K562 (cell line): ENCODE data around the gene PLEKHM3. TPM values are rescaled to one million over a fixed set of nuclear protein-coding genes. Genes with fewer than 3 reads are reported as not detected.

Source experiments
- KDM1A ChIP-seq, 2 experiments: fragments of 450-650 bp; IDR thresholded peaks; 2 replicates each; pipeline ENCODE4 v1.6.1; 2016; ENCODE audit warnings: mild to moderate bottlenecking in 2 of 2
- MYNN ChIP-seq, 2 experiments: sonication (generic); formaldehyde crosslinking in 1 of 2; IDR thresholded peaks; 2 replicates each; pipeline versions ENCODE4 v1.5.0 to v1.6.1; 2016 to 2020; ENCODE audit warnings: antibody characterized with exemption in 1 of 2, missing genetic modification reagents in 1 of 2
- RBM17 ChIP-seq: fragments of 200-400 bp; formaldehyde crosslinking; IDR thresholded peaks from 2 replicates; pipeline ENCODE4 v1.6.1; 2017; ENCODE audit warnings: low read depth, mild to moderate bottlenecking, low read length, borderline replicate concordance
- RFX5 ChIP-seq: IDR thresholded peaks from 2 replicates; pipeline ENCODE4 v1.6.1; 2011; ENCODE audit warnings: low read depth, mild to moderate bottlenecking, improper control_type of control experiment, low read length
- ZKSCAN1 ChIP-seq: fragments of 150-350 bp; IDR thresholded peaks from 2 replicates; pipeline ENCODE4 v1.6.1; 2016; ENCODE audit warnings: low read depth, low read length
- ZNF384 ChIP-seq: IDR thresholded peaks from 2 replicates; pipeline ENCODE4 v1.6.1; 2012; ENCODE audit warnings: low read depth, low read length, improper control_type of control experiment
- ZNF436 ChIP-seq: fragments of 250-450, 450-650 bp; sonication (Bioruptor Pico); formaldehyde crosslinking; IDR thresholded peaks from 2 replicates; pipeline ENCODE4 v1.7.0; 2020; ENCODE audit warnings: mild to moderate bottlenecking
- ZNF639 ChIP-seq, 2 experiments: fragments of 200-800 bp in 1 of 2; sonication (Bioruptor generic) in 1 of 2; sonication (generic) in 1 of 2; formaldehyde crosslinking in 1 of 2; IDR thresholded peaks in 1 of 2; conservative IDR thresholded peaks in 1 of 2; 2 replicates each; pipeline versions ENCODE4 v1.5.0 to v1.6.1; 2016 to 2020; ENCODE audit warnings: missing compliant biosample characterization in 1 of 2, missing genetic modification characterization in 1 of 2, missing genetic modification reagents in 1 of 2
- polyA plus RNA-seq, 8 experiments: library from polyadenylated mRNA; depleted of rRNA in 4 of 8; stranded (reverse) in 5 of 8; unstranded in 3 of 8; fragments of >200 nt; fragmentation: Nextera tagmentation in 2 of 8; fragmentation: Illumina TruSeq in 1 of 8; extraction: Ambion mirVana in 2 of 8; extraction: Trizol in 1 of 8; gene quantifications; 2 replicates each; pipeline versions ENCODE4 v1.2.1 to v1.2.3, GENCODE V29; 2011 to 2014; ENCODE audit warnings: inconsistent platforms in 1 of 8, missing spikeins in 1 of 8
- total RNA-seq, 7 experiments: library from RNA; depleted of rRNA in 6 of 7; stranded (reverse); fragments of >200 nt in 6 of 7; fragmentation: Illumina TruSeq in 2 of 7; extraction: Trizol in 2 of 7; gene quantifications; 2 replicates each; pipeline versions ENCODE4 v1.2.1 to v1.2.3, GENCODE V29; 2011 to 2021; ENCODE audit warnings: low replicate concordance in 1 of 7
- TF ChIP-seq, protein P1 (sequence below): fragments of 450-650 bp; IDR thresholded peaks from 2 replicates; pipeline ENCODE4 v1.6.1; 2016; ENCODE audit warnings: antibody characterized with exemption
- TF ChIP-seq, protein P2 (sequence below): fragments of 250-450 bp; sonication (Bioruptor Pico); IDR thresholded peaks from 2 replicates; pipeline ENCODE4 v1.5.0; 2022; ENCODE audit warnings: mild to moderate bottlenecking

Gene PLEKHM3
- total and polyA plus RNA-seq, 9 of the 15 experiments (the other 6 are each of a cell fraction or from before 2014, with no cell fraction given): 0.24 to 1.6 (median 1.0) TPM

- TF ChIP-seq, protein P1, sequence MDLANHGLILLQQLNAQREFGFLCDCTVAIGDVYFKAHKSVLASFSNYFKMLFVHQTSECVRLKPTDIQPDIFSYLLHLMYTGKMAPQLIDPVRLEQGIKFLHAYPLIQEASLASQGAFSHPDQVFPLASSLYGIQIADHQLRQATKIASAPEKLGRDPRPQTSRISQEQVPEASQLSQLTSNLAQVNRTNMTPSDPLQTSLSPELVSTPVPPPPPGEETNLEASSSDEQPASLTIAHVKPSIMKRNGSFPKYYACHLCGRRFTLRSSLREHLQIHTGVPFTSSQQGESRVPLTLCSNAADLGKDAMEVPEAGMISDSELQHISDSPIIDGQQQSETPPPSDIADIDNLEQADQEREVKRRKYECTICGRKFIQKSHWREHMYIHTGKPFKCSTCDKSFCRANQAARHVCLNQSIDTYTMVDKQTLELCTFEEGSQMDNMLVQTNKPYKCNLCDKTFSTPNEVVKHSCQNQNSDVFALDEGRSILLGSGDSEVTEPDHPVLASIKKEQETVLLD: no peak
- TF ChIP-seq ZNF384 (no peak), KDM1A (IDR thresholded peaks at IDR 0.05) (no peak), RFX5 (no peak), MYNN (IDR thresholded peaks at IDR 0.05) (no peak), MYNN (CRISPR knock-in tag; IDR thresholded peaks at IDR 0.05) (no peak), ZNF639 (CRISPR knock-in tag; conservative IDR thresholded peaks at IDR 0.05 in 1 of 2, IDR thresholded peaks at IDR 0.05 in 1 of 2) (no peak), ZKSCAN1 (no peak), ZNF436 (CRISPR knock-in tag) (no peak), RBM17 (no peak)
- TF ChIP-seq, protein P2, sequence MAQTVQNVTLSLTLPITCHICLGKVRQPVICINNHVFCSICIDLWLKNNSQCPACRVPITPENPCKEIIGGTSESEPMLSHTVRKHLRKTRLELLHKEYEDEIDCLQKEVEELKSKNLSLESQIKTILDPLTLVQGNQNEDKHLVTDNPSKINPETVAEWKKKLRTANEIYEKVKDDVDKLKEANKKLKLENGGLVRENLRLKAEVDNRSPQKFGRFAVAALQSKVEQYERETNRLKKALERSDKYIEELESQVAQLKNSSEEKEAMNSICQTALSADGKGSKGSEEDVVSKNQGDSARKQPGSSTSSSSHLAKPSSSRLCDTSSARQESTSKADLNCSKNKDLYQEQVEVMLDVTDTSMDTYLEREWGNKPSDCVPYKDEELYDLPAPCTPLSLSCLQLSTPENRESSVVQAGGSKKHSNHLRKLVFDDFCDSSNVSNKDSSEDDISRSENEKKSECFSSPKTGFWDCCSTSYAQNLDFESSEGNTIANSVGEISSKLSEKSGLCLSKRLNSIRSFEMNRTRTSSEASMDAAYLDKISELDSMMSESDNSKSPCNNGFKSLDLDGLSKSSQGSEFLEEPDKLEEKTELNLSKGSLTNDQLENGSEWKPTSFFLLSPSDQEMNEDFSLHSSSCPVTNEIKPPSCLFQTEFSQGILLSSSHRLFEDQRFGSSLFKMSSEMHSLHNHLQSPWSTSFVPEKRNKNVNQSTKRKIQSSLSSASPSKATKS (CRISPR knock-in tag): no peak
These were observed 196.8 kb downstream of the PLEKHM3 start (continued) for GRCh38 chr2:207828361-207829057.
